HFFc6 (cell line): ENCODE results near the gene PACSIN1. TPM values are rescaled to one million over a fixed set of nuclear protein-coding genes. Genes with fewer than 3 reads are reported as not detected.

Experiments
- DNase-seq: peaks from one replicate; pipeline ENCODE4 v3.0.0-alpha.2; 2018
- H3K27ac Mint-ChIP-seq: 2 replicates; pipeline ENCODE4 v1.8.0; 2020; ENCODE audit warnings: mild to moderate bottlenecking, mixed read lengths
- H3K27me3 Mint-ChIP-seq: 2 replicates; pipeline ENCODE4 v1.8.0; 2021; ENCODE audit warnings: mild to moderate bottlenecking, moderate library complexity, mixed read lengths; ENCODE audit not compliant: insufficient read depth
- H3K36me3 Mint-ChIP-seq: 2 replicates; pipeline ENCODE4 v1.8.0; 2021; ENCODE audit warnings: low read depth, mixed read lengths
- H3K4me1 Mint-ChIP-seq: 2 replicates; pipeline ENCODE4 v1.8.0; 2020; ENCODE audit warnings: low read depth, mixed read lengths
- H3K4me3 Mint-ChIP-seq: 2 replicates; pipeline ENCODE4 v1.8.0; 2020; ENCODE audit warnings: mild to moderate bottlenecking, moderate library complexity, mixed read lengths
- H3K9me3 Mint-ChIP-seq: 2 replicates; pipeline ENCODE4 v1.8.0; 2020; ENCODE audit warnings: mild to moderate bottlenecking, mixed read lengths
- total RNA-seq, 6 experiments: library from RNA; stranded (reverse); fragmentation: NEBNext Ultra II Directional; extraction: Animal tissue kit (Norgen Biotek cat#: 25700); gene quantifications; 2 replicates in 1 of 6; 3 replicates in 5 of 6; pipeline ENCODE4 v1.2.3, GENCODE V29; 2021
- TF ChIP-seq, protein P1 (sequence below): fragments of 200-600 bp; sonication (generic); IDR thresholded peaks from 2 replicates; pipeline ENCODE4 v1.5.0; 2021; ENCODE audit warnings: antibody characterized with exemption, mild to moderate bottlenecking

The PACSIN1 gene
- total RNA-seq, 6 experiments from 2014 or later = not detected

DNA sequence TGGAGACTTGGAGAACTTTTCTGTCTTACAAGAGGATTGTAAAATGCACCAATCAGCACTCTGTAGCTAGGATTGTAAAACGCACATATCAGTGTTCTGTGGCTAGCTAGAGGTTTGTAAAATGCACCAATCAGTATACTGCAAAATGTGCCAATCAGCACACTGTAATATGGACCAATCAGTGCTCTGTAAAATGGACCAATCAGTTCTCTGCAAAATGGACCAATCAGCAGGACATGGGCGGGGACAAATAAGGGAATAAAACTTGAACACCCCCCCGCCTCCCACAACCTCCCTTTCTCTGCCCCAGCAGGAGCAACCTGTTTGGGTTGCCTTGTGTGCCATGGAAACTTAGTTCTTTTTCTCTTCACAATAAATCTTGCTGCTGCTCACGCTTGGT lies 27.2 kb upstream of the PACSIN1 start:
- H3K4me1 Mint-ChIP-seq = no peaks in the 10 kb centered on the region
- H3K27ac Mint-ChIP-seq = no peak overlapping the region
- peaks cover 8% of the 10 kb centered on the region for H3K36me3 Mint-ChIP-seq
- TF ChIP-seq, protein P1, sequence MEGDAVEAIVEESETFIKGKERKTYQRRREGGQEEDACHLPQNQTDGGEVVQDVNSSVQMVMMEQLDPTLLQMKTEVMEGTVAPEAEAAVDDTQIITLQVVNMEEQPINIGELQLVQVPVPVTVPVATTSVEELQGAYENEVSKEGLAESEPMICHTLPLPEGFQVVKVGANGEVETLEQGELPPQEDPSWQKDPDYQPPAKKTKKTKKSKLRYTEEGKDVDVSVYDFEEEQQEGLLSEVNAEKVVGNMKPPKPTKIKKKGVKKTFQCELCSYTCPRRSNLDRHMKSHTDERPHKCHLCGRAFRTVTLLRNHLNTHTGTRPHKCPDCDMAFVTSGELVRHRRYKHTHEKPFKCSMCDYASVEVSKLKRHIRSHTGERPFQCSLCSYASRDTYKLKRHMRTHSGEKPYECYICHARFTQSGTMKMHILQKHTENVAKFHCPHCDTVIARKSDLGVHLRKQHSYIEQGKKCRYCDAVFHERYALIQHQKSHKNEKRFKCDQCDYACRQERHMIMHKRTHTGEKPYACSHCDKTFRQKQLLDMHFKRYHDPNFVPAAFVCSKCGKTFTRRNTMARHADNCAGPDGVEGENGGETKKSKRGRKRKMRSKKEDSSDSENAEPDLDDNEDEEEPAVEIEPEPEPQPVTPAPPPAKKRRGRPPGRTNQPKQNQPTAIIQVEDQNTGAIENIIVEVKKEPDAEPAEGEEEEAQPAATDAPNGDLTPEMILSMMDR = no peak
- H3K27me3 Mint-ChIP-seq = peaks cover 14% of the 10 kb centered on the region
- DNase-seq = no peak
- no peak overlapping the region for H3K4me3 Mint-ChIP-seq
- peaks cover 9% of the 10 kb centered on the region for H3K9me3 Mint-ChIP-seq

DNA sequence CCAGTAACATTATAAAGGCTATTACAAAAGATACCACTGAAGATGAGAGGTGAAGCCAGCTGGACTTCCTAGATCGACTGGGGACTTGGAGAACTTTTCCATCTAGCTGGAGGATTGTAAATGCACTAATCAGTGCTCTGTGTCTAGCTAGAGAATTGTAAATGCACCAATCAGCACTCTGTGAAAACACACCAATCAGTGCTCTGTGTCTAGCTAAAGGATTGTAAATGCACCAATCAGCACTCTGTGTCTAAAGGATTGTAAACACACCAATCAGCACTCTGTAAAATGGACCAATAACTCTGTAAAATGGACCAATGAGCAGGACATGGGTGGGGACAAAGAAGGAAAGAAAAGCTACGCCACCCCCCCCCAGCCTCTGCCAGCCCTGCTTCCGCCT lies 26.4 kb upstream of the PACSIN1 start:
- Mint-ChIP-seq H3K9me3 (peaks cover 9% of the 10 kb centered on the region), H3K4me3 (no peak overlapping the region), H3K27ac (no peak overlapping the region), H3K36me3 (peaks cover 8% of the 10 kb centered on the region), H3K27me3 (peaks cover 14% of the 10 kb centered on the region), H3K4me1 (no peaks in the 10 kb centered on the region)
- TF ChIP-seq, protein P1 = no peak
- no peak for DNase-seq

DNA sequence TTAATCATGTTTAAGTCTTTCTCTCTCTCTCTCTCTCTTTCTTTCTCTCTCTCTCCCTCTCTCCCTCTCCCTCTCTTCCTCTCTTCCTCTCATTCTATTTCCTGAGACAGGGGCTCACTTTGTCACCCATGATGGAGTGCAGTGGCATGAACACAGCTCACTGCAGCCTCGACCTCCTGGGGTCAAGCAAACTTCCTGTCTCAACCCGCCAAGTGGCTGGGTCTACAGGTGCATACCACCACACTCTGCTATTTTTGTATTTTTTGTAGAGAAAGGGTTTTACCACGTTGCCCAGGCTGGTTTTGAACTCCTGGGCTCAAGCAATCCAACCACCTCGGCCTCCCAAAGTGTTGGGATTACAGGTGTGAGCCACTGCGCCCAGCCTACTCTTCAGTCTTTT lies 24.4 kb upstream of the PACSIN1 start:
- DNase-seq = no peak
- H3K9me3 Mint-ChIP-seq = peaks cover 9% of the 10 kb centered on the region
- H3K36me3 Mint-ChIP-seq = peaks cover 8% of the 10 kb centered on the region
- no peak overlapping the region for H3K4me3 Mint-ChIP-seq
- H3K27me3 Mint-ChIP-seq = peaks cover 9% of the 10 kb centered on the region
- TF ChIP-seq, protein P1 = no peak
- H3K4me1 Mint-ChIP-seq = no peaks in the 10 kb centered on the region
- no peak overlapping the region for H3K27ac Mint-ChIP-seq

DNA sequence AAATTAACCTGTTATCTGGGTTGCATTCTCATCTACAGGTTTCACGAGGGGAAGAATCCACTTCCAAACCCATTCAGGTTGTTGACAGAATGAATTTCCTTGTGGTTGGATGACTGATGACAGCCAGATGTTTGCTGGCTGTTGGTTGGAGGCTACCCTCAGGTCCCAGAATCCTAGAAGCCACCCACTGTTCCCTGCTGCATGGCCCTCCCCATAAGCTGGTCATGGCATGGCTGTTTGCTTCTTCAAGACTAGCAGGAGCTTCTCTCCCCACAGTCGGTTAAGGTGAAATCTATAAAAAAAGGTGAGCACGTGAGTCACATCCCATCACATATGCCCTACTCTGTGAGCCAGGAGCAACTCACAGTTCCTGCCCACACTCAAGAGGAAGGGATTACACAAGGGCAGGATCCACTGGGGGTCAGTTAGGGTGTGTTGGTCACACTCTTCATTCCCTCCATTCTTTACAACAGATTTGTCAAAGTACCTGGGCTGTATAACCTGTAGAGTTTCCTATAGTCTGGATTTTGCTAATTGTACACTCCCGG lies 20.5 kb upstream of the PACSIN1 start:
- Mint-ChIP-seq H3K27ac (no peak overlapping the region), H3K9me3 (no peaks in the 10 kb centered on the region), H3K4me3 (no peak overlapping the region), H3K36me3 (no peaks in the 10 kb centered on the region), H3K4me1 (no peaks in the 10 kb centered on the region), H3K27me3 (peaks cover 5% of the 10 kb centered on the region)
- no peak for DNase-seq
- TF ChIP-seq, protein P1 = no peak

DNA sequence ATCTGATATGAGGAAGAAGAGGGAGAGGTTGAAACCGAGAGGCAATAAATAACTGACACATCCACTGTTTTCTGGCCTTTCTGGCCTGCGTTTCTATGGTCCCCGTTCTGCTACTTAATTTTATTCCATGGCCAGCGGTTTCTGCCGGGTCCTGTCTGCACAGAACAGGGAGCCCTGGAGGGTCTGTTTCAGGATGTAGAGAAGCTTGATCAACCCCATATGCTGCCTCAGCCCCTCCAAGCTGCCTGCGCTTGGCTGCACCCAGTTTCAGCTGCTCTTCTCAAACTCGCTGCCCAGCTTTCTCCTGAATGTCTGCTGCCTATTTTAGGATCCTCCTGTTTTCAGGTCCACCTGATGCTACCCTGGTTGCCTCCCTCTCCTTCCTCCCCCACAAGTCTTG lies 18.5 kb upstream of the PACSIN1 start:
- no peak overlapping the region for H3K27ac Mint-ChIP-seq
- TF ChIP-seq, protein P1 = no peak
- DNase-seq = no peak

DNA sequence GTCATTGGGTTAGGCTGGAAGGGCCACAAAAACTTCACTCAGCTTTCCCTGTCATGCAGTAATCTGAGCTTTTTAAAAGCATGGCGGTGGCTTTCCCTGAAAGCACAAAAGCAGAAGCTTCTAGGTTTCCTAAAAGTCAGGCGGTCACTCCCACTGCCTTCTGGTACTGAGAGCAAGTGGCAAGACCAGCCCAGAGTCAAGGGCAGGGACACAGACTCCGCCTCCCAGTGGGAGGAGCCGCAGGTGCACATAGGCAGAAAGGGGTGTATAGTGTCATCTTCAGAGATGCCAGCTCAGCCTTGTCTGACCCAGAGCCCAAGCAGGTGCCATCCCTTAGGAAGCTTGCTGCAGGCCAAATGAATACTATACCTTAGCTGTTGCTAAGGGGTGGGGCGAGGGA lies 18.0 kb upstream of the PACSIN1 start:
- no peak for DNase-seq
- Mint-ChIP-seq H3K9me3 (peaks cover 6% of the 10 kb centered on the region), H3K27ac (no peak overlapping the region), H3K27me3 (peaks cover 3% of the 10 kb centered on the region), H3K4me1 (no peaks in the 10 kb centered on the region), H3K4me3 (no peak overlapping the region), H3K36me3 (no peaks in the 10 kb centered on the region)
- TF ChIP-seq, protein P1 = no peak

More for the DNA sequence above, 18.5 kb upstream of the PACSIN1 start:
- Mint-ChIP-seq H3K27me3 (peaks cover 3% of the 10 kb centered on the region), H3K4me3 (no peak overlapping the region), H3K9me3 (peaks cover 6% of the 10 kb centered on the region), H3K4me1 (no peaks in the 10 kb centered on the region), H3K36me3 (no peaks in the 10 kb centered on the region)
